WTC11 (cell line): ENCODE measurements around the gene IL12RB2. TPM values are rescaled to one million over a fixed set of nuclear protein-coding genes. Genes with fewer than 3 reads are reported as not detected.
A peak's percentile ranks its signal among the peaks of the same experiment; 100 is the strongest.
"Not testable (repeated sequence)": the region's sequence is repeated elsewhere in the genome, so short reads cannot be mapped to it uniquely, and the experiment has no call there.

Source experiments
- ATAC-seq: fragments of 200-7000 bp; cut with Tn5 transposase; 2 replicates; pipeline ENCODE4 v1.10.0; 2021; ENCODE audit warnings: mild to moderate bottlenecking, moderate library complexity
- CTCF ChIA-PET: fragments of 300-600 bp; sonication (Branson Sonifier 250); formaldehyde crosslinking; loops from one replicate; lab custom pipeline; 2021; ENCODE audit warnings: antibody characterized with exemption; lab: Charles Lee
- POLR2A ChIA-PET: fragments of 350-600 bp; sonication (Branson Sonifier 250); formaldehyde crosslinking; loops from one replicate; lab custom pipeline; 2021; ENCODE audit warnings: antibody characterized with exemption; lab: Charles Lee
- DNase-seq: peaks from one replicate; pipeline ENCODE4 v3.0.0; 2021; ENCODE audit warnings: low spot score
- H3K27ac Mint-ChIP-seq: 2 replicates; pipeline ENCODE4 v1.8.0; 2021; ENCODE audit warnings: mixed read lengths
- H3K27me3 Mint-ChIP-seq: 2 replicates; pipeline ENCODE4 v1.8.0; 2021; ENCODE audit warnings: low read depth, mild to moderate bottlenecking, moderate library complexity, mixed read lengths
- H3K36me3 Mint-ChIP-seq: 2 replicates; pipeline ENCODE4 v1.8.0; 2021; ENCODE audit warnings: mixed read lengths
- H3K4me1 Mint-ChIP-seq: 2 replicates; pipeline ENCODE4 v1.8.0; 2022; ENCODE audit warnings: mixed read lengths
- H3K4me3 Mint-ChIP-seq: 2 replicates; pipeline ENCODE4 v1.8.0; 2021; ENCODE audit warnings: mild to moderate bottlenecking, moderate library complexity, mixed read lengths
- H3K9me3 Mint-ChIP-seq: 2 replicates; pipeline ENCODE4 v1.8.0; 2021; ENCODE audit warnings: mixed read lengths
- E2F4 ChIP-seq: sonication (generic); formaldehyde crosslinking; IDR thresholded peaks from 2 replicates; pipeline ENCODE4 v1.8.1; 2022; ENCODE audit warnings: low read depth, mild to moderate bottlenecking, moderate library complexity, missing genetic modification reagents, borderline replicate concordance
- ETV6 ChIP-seq: sonication (generic); formaldehyde crosslinking; IDR thresholded peaks from 2 replicates; pipeline ENCODE4 v1.8.1; 2022; ENCODE audit warnings: mild to moderate bottlenecking, missing genetic modification reagents
- FOXP1 ChIP-seq: sonication (generic); formaldehyde crosslinking; IDR thresholded peaks from 2 replicates; pipeline ENCODE4 v1.8.0; 2022; ENCODE audit warnings: missing genetic modification reagents, mild to moderate bottlenecking, moderate library complexity, borderline replicate concordance
- MYBL2 ChIP-seq: sonication (generic); formaldehyde crosslinking; IDR thresholded peaks from 2 replicates; pipeline ENCODE4 v1.8.1; 2023; ENCODE audit warnings: mild to moderate bottlenecking, moderate library complexity, missing genetic modification reagents
- NFATC4 ChIP-seq: fragments of 250-450 bp; sonication (Bioruptor Pico); IDR thresholded peaks from 2 replicates; pipeline ENCODE4 v1.9.0; 2021; ENCODE audit warnings: mild to moderate bottlenecking
- NR3C1 ChIP-seq: sonication (generic); formaldehyde crosslinking; conservative IDR thresholded peaks from 2 replicates; pipeline ENCODE4 v1.8.1; 2023; ENCODE audit warnings: low read depth, mild to moderate bottlenecking, missing genetic modification reagents
- PRRX2 ChIP-seq: fragments of 250-450 bp; sonication (Bioruptor Pico); IDR thresholded peaks from 2 replicates; pipeline ENCODE4 v1.8.0; 2021; ENCODE audit warnings: mild to moderate bottlenecking
- SMAD3 ChIP-seq: sonication (generic); formaldehyde crosslinking; IDR thresholded peaks from 2 replicates; pipeline ENCODE4 v1.8.0; 2022; ENCODE audit warnings: missing genetic modification reagents, mild to moderate bottlenecking, borderline replicate concordance
- TCF7 ChIP-seq: sonication (generic); formaldehyde crosslinking; IDR thresholded peaks from 2 replicates; pipeline ENCODE4 v1.8.0; 2022; ENCODE audit warnings: mild to moderate bottlenecking, low read depth, missing genetic modification reagents, moderate library complexity
- TP53 ChIP-seq: sonication (generic); formaldehyde crosslinking; IDR thresholded peaks from 2 replicates; pipeline ENCODE4 v1.8.1; 2023; ENCODE audit warnings: mild to moderate bottlenecking, missing genetic modification reagents
- USF1 ChIP-seq: sonication (generic); formaldehyde crosslinking; IDR thresholded peaks from 2 replicates; pipeline ENCODE4 v1.8.0; 2022; ENCODE audit warnings: mild to moderate bottlenecking, missing genetic modification reagents
- ZBTB43 ChIP-seq: sonication (generic); formaldehyde crosslinking; IDR thresholded peaks from 2 replicates; pipeline ENCODE4 v1.8.1; 2023; ENCODE audit warnings: mild to moderate bottlenecking, missing genetic modification reagents
- ZNF121 ChIP-seq: sonication (generic); formaldehyde crosslinking; IDR thresholded peaks from 2 replicates; pipeline ENCODE4 v1.8.0; 2023; ENCODE audit warnings: missing genetic modification reagents
- ZNF138 ChIP-seq: sonication (generic); formaldehyde crosslinking; conservative IDR thresholded peaks from 2 replicates; pipeline ENCODE4 v1.8.1; 2022; ENCODE audit warnings: mild to moderate bottlenecking, moderate library complexity, missing genetic modification reagents
- ZNF317 ChIP-seq: sonication (generic); formaldehyde crosslinking; IDR thresholded peaks from 2 replicates; pipeline ENCODE4 v1.8.1; 2023; ENCODE audit warnings: low read depth, mild to moderate bottlenecking, moderate library complexity, missing genetic modification reagents, borderline replicate concordance
- ZNF512 ChIP-seq: sonication (generic); formaldehyde crosslinking; IDR thresholded peaks from 2 replicates; pipeline ENCODE4 v1.8.1; 2022; ENCODE audit warnings: missing genetic modification reagents, borderline replicate concordance
- ZNF671 ChIP-seq: fragments of 250-450 bp; sonication (Bioruptor Pico); IDR thresholded peaks from 2 replicates; pipeline ENCODE4 v1.8.0; 2021; ENCODE audit warnings: mild to moderate bottlenecking
- total RNA-seq: library from RNA; stranded (reverse); gene quantifications from 3 replicates; pipeline ENCODE4 v1.2.3, GENCODE V29; 2021
- TF ChIP-seq, protein P1 (sequence below): fragments of 250-450 bp; sonication (Bioruptor Pico); IDR thresholded peaks from 2 replicates; pipeline ENCODE4 v1.8.0; 2021; ENCODE audit warnings: mild to moderate bottlenecking
- TF ChIP-seq, protein P2 (sequence below): fragments of 250-450 bp; sonication (Bioruptor Pico); IDR thresholded peaks from 2 replicates; pipeline ENCODE4 v1.9.0; 2021; ENCODE audit warnings: mild to moderate bottlenecking

Gene IL12RB2
- total RNA-seq, 1 experiment from 2014 or later = 0.81 TPM

DNA sequence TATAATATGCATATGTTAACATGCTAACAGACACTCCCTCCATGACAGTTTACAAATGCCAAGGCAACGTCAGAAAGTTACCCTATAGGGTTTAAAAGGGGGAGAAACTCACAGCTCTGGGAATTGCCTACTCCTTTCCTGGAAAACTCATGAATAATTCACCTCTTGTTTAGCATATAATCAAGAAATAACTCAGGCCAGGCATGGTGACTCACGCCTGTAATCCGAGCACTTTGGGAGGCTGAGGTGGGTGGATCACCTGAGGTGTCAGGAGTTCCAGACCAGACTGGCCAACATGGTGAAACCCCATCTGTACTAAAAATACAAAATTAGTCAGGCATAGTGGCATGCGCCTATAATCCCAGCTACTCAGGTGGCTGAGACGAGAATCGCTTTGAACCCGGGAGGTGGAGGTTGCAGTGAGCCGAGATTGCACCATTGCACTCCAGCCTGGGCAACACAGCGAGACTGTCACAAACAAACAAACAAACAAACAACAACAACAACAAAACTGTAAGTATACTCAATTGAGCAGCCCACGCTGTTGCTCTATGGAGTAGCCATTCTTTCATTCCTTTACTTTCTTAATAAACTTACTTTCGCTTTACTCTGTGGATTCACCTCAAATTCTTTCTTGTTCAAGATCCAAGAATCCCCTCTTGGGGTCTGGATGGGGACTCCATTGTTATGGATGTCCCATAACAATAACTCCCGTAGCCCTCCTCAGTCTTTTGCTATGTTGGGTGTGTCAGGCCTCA, 92.5 kb downstream of the IL12RB2 start:
- POLR2A ChIA-PET, H3K27me3 Mint-ChIP-seq, CTCF ChIA-PET, DNase-seq, H3K9me3 Mint-ChIP-seq, H3K4me3 Mint-ChIP-seq: not testable (repeated sequence)
- Mint-ChIP-seq H3K4me1 (peaks cover 32% of the 10 kb centered on the region), H3K36me3 (peaks cover 23% of the 10 kb centered on the region), H3K27ac (peak overlapping the region; percentile 71)
- peak; percentile 13; the same call in 1 of the 2 replicates for ATAC-seq
- 0 out of 2 replicates have a peak, but pooled peaks have one; percentile 43 for TF ChIP-seq ZNF671 (CRISPR knock-in tag)
- 0 out of 2 replicates have a peak, but pooled peaks have one; percentile 35 for TF ChIP-seq NFATC4 (CRISPR knock-in tag)
- peak; percentile 34; the same call in 1 of the 2 replicates for TF ChIP-seq ZNF121 (CRISPR knock-in tag)

GRCh38 chr1:67401443-67401842, 93.8 kb downstream of the IL12RB2 start:
- no peak for TF ChIP-seq ZBTB43 (CRISPR knock-in tag)
- TF ChIP-seq MYBL2 = no peak
- TF ChIP-seq, protein P1, sequence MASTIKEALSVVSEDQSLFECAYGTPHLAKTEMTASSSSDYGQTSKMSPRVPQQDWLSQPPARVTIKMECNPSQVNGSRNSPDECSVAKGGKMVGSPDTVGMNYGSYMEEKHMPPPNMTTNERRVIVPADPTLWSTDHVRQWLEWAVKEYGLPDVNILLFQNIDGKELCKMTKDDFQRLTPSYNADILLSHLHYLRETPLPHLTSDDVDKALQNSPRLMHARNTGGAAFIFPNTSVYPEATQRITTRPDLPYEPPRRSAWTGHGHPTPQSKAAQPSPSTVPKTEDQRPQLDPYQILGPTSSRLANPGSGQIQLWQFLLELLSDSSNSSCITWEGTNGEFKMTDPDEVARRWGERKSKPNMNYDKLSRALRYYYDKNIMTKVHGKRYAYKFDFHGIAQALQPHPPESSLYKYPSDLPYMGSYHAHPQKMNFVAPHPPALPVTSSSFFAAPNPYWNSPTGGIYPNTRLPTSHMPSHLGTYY (CRISPR knock-in tag) = no peak
- TF ChIP-seq TP53 (CRISPR knock-in tag) = no peak
- TF ChIP-seq NR3C1 (CRISPR knock-in tag) = no peak
- TF ChIP-seq PRRX2 (CRISPR knock-in tag) = no peak
- no peak for TF ChIP-seq ZNF138
- TF ChIP-seq USF1 (CRISPR knock-in tag) = no peak
- TF ChIP-seq ZNF317 (CRISPR knock-in tag) = no peak
- no peak for TF ChIP-seq E2F4
- TF ChIP-seq ZNF512 (CRISPR knock-in tag) = no peak
- no peak for TF ChIP-seq TCF7
- no peak for TF ChIP-seq ETV6 (CRISPR knock-in tag)
- TF ChIP-seq SMAD3 (CRISPR knock-in tag) = no peak
- TF ChIP-seq FOXP1 (CRISPR knock-in tag) = no peak
- TF ChIP-seq, protein P2, sequence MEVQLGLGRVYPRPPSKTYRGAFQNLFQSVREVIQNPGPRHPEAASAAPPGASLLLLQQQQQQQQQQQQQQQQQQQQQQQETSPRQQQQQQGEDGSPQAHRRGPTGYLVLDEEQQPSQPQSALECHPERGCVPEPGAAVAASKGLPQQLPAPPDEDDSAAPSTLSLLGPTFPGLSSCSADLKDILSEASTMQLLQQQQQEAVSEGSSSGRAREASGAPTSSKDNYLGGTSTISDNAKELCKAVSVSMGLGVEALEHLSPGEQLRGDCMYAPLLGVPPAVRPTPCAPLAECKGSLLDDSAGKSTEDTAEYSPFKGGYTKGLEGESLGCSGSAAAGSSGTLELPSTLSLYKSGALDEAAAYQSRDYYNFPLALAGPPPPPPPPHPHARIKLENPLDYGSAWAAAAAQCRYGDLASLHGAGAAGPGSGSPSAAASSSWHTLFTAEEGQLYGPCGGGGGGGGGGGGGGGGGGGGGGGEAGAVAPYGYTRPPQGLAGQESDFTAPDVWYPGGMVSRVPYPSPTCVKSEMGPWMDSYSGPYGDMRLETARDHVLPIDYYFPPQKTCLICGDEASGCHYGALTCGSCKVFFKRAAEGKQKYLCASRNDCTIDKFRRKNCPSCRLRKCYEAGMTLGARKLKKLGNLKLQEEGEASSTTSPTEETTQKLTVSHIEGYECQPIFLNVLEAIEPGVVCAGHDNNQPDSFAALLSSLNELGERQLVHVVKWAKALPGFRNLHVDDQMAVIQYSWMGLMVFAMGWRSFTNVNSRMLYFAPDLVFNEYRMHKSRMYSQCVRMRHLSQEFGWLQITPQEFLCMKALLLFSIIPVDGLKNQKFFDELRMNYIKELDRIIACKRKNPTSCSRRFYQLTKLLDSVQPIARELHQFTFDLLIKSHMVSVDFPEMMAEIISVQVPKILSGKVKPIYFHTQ (CRISPR knock-in tag) = peak; percentile 55; the same call in 1 of the 2 replicates
- TF ChIP-seq NFATC4 (CRISPR knock-in tag) = 0 out of 2 replicates have a peak, but pooled peaks have one; percentile 9
- ChIA-PET CTCF (interaction anchor here (1.1 kb wide), 1 partner anchor 54 kb away, joined by 5 read pairs; no protein-coding TSS in a partner anchor), POLR2A (no interaction called here)
- Mint-ChIP-seq H3K27me3 (no peaks in the 10 kb centered on the region), H3K4me1 (peaks cover 32% of the 10 kb centered on the region), H3K9me3 (0 out of 2 replicates have a peak, but pooled peaks cover 6% of the 10 kb centered on the region), H3K4me3 (no peak overlapping the region), H3K36me3 (peaks cover 13% of the 10 kb centered on the region), H3K27ac (peak overlapping the region; percentile 42; the same call in 1 of the 2 replicates)
- no peak for DNase-seq
- no peak for ATAC-seq
